Measurements from ENCODE around the gene TERT. TPM values are rescaled to one million over a fixed set of nuclear protein-coding genes. Genes with fewer than 3 reads are reported as not detected.

The TERT gene
- total and polyA plus RNA-seq, 10 of the 15 experiments (the other 5 are each of a cell fraction or from before 2014, with no cell fraction given), result 0.08 to 21.5 (median 5.0) TPM

GRCh38 chr5:1220831-1221230 lies 74.0 kb downstream of the TERT start (continued):
- TF ChIP-seq REST (IDR thresholded peaks at IDR 0.05; ENCODE audit: low read depth, low read length) (no peak), PRDM15 (CRISPR knock-in tag; IDR thresholded peaks at IDR 0.05) (no peak), SIN3A (IDR thresholded peaks at IDR 0.05; ENCODE audit: low read depth, low read length) (no peak)

DNA sequence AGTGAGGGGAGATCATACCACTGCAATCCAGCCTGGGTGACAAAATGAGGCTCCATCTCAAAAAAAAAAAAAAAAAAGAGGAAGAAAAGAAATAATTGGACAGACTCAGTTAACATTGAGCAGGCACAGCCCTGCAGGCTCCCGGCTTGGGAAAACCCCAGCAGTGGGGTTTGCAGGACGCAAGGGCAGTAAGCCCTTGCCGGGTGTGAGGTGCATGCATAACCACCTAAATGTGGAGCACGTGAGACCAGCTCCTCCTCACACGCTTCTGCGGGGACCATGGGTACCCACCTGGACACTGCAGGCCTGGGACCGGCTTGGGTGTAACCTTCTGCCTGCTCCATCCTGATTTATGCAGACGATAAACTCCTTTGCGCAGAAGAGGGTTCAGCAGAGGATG lies 74.5 kb downstream of the TERT start:
- H3K4me3 ChIP-seq, result no peak overlapping the region
- H3K36me3 ChIP-seq (ENCODE audit: control insufficient read depth in 2 of 2, insufficient read depth in 2 of 2, low read length in 1 of 2), result no peaks in the 10 kb centered on the region
- WGBS (ENCODE audit: insufficient coverage, insufficient replicate concordance, low lambda C conversion rate, missing lambda C conversion rate), result 47% methylated on average over 9 of the region's 9 CpGs
- SMC1A ChIA-PET (ENCODE audit: uncharacterized antibody, unreplicated experiment), result no interaction called here
- intact Hi-C loops (cut with micrococcal nuclease; ENCODE audit: unreplicated experiment), result no loop called here
- no peaks in the 10 kb centered on the region; the same call in 2 of the 3 replicates for H3K9me3 ChIP-seq (replicated peaks; ENCODE audit: control insufficient read depth, insufficient read depth, low read length)
- no peaks in the 10 kb centered on the region for H4K20me1 ChIP-seq (ENCODE audit: control insufficient read depth, insufficient read depth)
- in situ Hi-C loops (cut with MboI), result no loop called here
- H3K9ac ChIP-seq (ENCODE audit: control insufficient read depth, insufficient read depth, low read length), result no peak overlapping the region
- no peaks in the 10 kb centered on the region for H3K4me1 ChIP-seq (ENCODE audit: control insufficient read depth, insufficient read depth, low read length)
- DNase-seq (ENCODE audit: low read depth, low spot score) (no peak), FAIRE-seq (no peak), ATAC-seq (no peak)
- RAD21 ChIA-PET (ENCODE audit: unreplicated experiment), result no interaction called here
- H3K27me3 ChIP-seq (replicated peaks in 1 of 2; ENCODE audit: control insufficient read depth in 2 of 2, insufficient read depth in 2 of 2, low read length in 1 of 2), result no peaks in the 10 kb centered on the region; a peak in 1 of 4 replicates
- H3K79me2 ChIP-seq (ENCODE audit: control insufficient read depth, insufficient read depth, low read length), result no peaks in the 10 kb centered on the region
- CTCF ChIA-PET, result no interaction called here
- H2AFZ ChIP-seq (ENCODE audit: control insufficient read depth, low read depth, low read length), result no peak overlapping the region
- BruUV-seq (replicated peaks), result no TSS peak
- no peak overlapping the region for H3K27ac ChIP-seq (ENCODE audit: control insufficient read depth, insufficient read depth)
- POLR2A ChIA-PET, result no interaction called here
- H3K4me2 ChIP-seq (ENCODE audit: control insufficient read depth, insufficient read depth), result no peak overlapping the region
- TF ChIP-seq SUZ12 (IDR thresholded peaks at IDR 0.05; ENCODE audit: unreplicated experiment), result no peak
- TF ChIP-seq GATAD2B (conservative IDR thresholded peaks at IDR 0.05; ENCODE audit: low read depth), result no peak
- TF ChIP-seq NRF1 (conservative IDR thresholded peaks at IDR 0.05; ENCODE audit: low read depth, low read length), result no peak
- no peak for TF ChIP-seq ZBTB40 (IDR thresholded peaks at IDR 0.05; ENCODE audit: borderline replicate concordance)
- TF ChIP-seq ZNF217 (IDR thresholded peaks at IDR 0.05), result no peak
- TF ChIP-seq KAT2A (conservative IDR thresholded peaks at IDR 0.05; ENCODE audit: control insufficient read depth, low read depth, low read length), result no peak
- no peak for TF ChIP-seq POLR2AphosphoS2 (IDR thresholded peaks at IDR 0.05; ENCODE audit: low read depth, low read length)
- TF ChIP-seq RCOR1 (conservative IDR thresholded peaks at IDR 0.05; ENCODE audit: low read depth, low read length), result no peak
- TF ChIP-seq CBX3 (IDR thresholded peaks at IDR 0.05; ENCODE audit: borderline replicate concordance, low read depth), result no peak
- no peak for TF ChIP-seq ZNF24 (IDR thresholded peaks at IDR 0.05)
